Esophagus squamous epithelium (tissue), 5 donors: ENCODE measurements around the gene LAMTOR4. TPM values are rescaled to one million over a fixed set of nuclear protein-coding genes. Genes with fewer than 3 reads are reported as not detected.
"Not testable (repeated sequence)": the region's sequence is repeated elsewhere in the genome, so short reads cannot be mapped to it uniquely, and the experiment has no call there.

ENCODE experiments used
- DNase-seq: peaks from one replicate; lab custom pipeline; 2025; lab: John Stamatoyannopoulos, UW
- H3K27ac ChIP-seq, 4 donors: fragments of 200-600 bp; sonication (generic); one replicate each; pipeline ENCODE4 v1.5.1; 2016 to 2019; ENCODE audit warnings: mild to moderate bottlenecking in 1 of 4
- H3K27me3 ChIP-seq, 4 donors: fragments of 200-600 bp; sonication (generic); 1 replicate in 3 of 4; 2 replicates in 1 of 4; pipeline versions ENCODE4 v1.5.1 to v1.6.0; 2017 to 2021; ENCODE audit warnings: antibody characterized with exemption in 1 of 4
- H3K36me3 ChIP-seq, 3 donors: fragments of 200-600 bp; sonication (generic); one replicate each; pipeline ENCODE4 v1.5.1; 2016 to 2019
- H3K4me1 ChIP-seq, 3 donors: fragments of 200-600 bp; sonication (generic); one replicate each; pipeline ENCODE4 v1.5.1; 2017 to 2019
- H3K4me3 ChIP-seq, 4 donors: fragments of 200-600 bp; sonication (generic); 1 replicate in 3 of 4; 2 replicates in 1 of 4; pipeline ENCODE4 v1.5.1; 2016 to 2019; ENCODE audit warnings: mild to moderate bottlenecking in 2 of 4, moderate library complexity in 1 of 4
- H3K9me3 ChIP-seq, 3 donors: fragments of 200-600 bp; sonication (generic); one replicate each; pipeline ENCODE4 v1.5.1; 2016 to 2019
- CTCF ChIP-seq, 6 experiments: fragments of 450-650 bp in 4 of 6; fragments of 200-600 bp in 2 of 6; sonication (generic) in 2 of 6; IDR thresholded peaks; one replicate each; pipeline ENCODE4 v1.5.1; 2016 to 2019; ENCODE audit warnings: antibody characterized with exemption in 6 of 6, mild to moderate bottlenecking in 4 of 6, moderate library complexity in 4 of 6
- POLR2A ChIP-seq, 4 donors: fragments of 450-650 bp; IDR thresholded peaks; one replicate each; pipeline ENCODE4 v1.6.1; 2017; ENCODE audit warnings: antibody characterized with exemption in 4 of 4, mild to moderate bottlenecking in 4 of 4, moderate library complexity in 3 of 4
- WGBS, 2 donors: methylation state at CpG; one replicate each; pipeline ENCODE4 v1.1.5; 2018; 5-methylcytosine and 5-hydroxymethylcytosine counted together
- intact Hi-C: fragments of 100-400 bp; cut with DNase I; formaldehyde crosslinking; loops from one replicate; pipeline ENCODE4 v1.15.0; 2022
- total RNA-seq, 4 donors: library from RNA; depleted of rRNA; stranded (reverse); fragments of >200 nt; gene quantifications; one replicate each; pipeline ENCODE4 v1.1.0, GENCODE V29; 2016
- donor health status: DM: yes; HTN: yes; CAD: no.

LAMTOR4 gene
- total RNA-seq, 4 donors from 2014 or later, result 71.8 to 138 (median 86.7) TPM

- DNase-seq, result no peak
- TF ChIP-seq CTCF (IDR thresholded peaks at IDR 0.05), result peak; percentile 49 to 94 (median 88)
- TF ChIP-seq POLR2A (IDR thresholded peaks at IDR 0.05), result no peak
- 31 to 43% methylated on average over 2 to 3 of the region's 3 CpGs for WGBS, 2 donors
- Histone ChIP-seq H3K9me3 (no peaks in the 10 kb centered on the region), H3K27ac (peak overlapping the region in 2 of 4 donors; percentile 51 to 62), H3K36me3 (no peaks in the 10 kb centered on the region), H3K4me1 (peaks cover 10 to 49% (median 23%) of the 10 kb centered on the region in 3 donors), H3K4me3 (no peak overlapping the region), H3K27me3 (no peaks in the 10 kb centered on the region)
- intact Hi-C loops, result loop anchor here (2.0 kb wide), 1 partner anchor 84 kb away; no protein-coding TSS in a partner anchor
Observed at GRCh38 chr7:100132697-100133151, 16.0 kb upstream of the LAMTOR4 start.

GRCh38 chr7:100137851-100138760 is 10.6 kb upstream of the LAMTOR4 start:
- peaks cover 0 to 8% (median 0%) of the 10 kb centered on the region in 4 donors for H3K27me3 ChIP-seq
- H3K4me3 ChIP-seq, result no peak overlapping the region
- WGBS, 2 donors, result 60 to 69% methylated on average over 11 to 13 of the region's 13 CpGs
- DNase-seq, result no peak
- no peak overlapping the region for H3K27ac ChIP-seq
- H3K9me3 ChIP-seq, result no peaks in the 10 kb centered on the region
- no peaks in the 10 kb centered on the region for H3K36me3 ChIP-seq
- intact Hi-C loops, result no loop called here
- TF ChIP-seq CTCF (IDR thresholded peaks at IDR 0.05), result no peak
- TF ChIP-seq POLR2A (IDR thresholded peaks at IDR 0.05), result no peak
- H3K4me1 ChIP-seq, result no peaks in the 10 kb centered on the region

GRCh38 chr7:100141555-100141949 is 7.2 kb upstream of the LAMTOR4 start:
- Histone ChIP-seq H3K36me3 (no peaks in the 10 kb centered on the region), H3K27ac (no peak overlapping the region), H3K4me3 (no peak overlapping the region), H3K9me3 (no peaks in the 10 kb centered on the region), H3K4me1 (no peaks in the 10 kb centered on the region), H3K27me3 (peaks cover 0 to 8% (median 0%) of the 10 kb centered on the region in 4 donors)
- DNase-seq, result no peak
- intact Hi-C loops, result no loop called here
- TF ChIP-seq CTCF (IDR thresholded peaks at IDR 0.05), result no peak
- no peak for TF ChIP-seq POLR2A (IDR thresholded peaks at IDR 0.05)
- WGBS, 2 donors, result 40 to 51% methylated on average over 3 of the region's 3 CpGs

GRCh38 chr7:100142461-100142860 is 6.3 kb upstream of the LAMTOR4 start:
- no peak for TF ChIP-seq CTCF (IDR thresholded peaks at IDR 0.05)
- TF ChIP-seq POLR2A (IDR thresholded peaks at IDR 0.05), result no peak
- H3K36me3 ChIP-seq, result no peaks in the 10 kb centered on the region
- H3K9me3 ChIP-seq, result no peaks in the 10 kb centered on the region
- H3K27ac ChIP-seq, result no peak overlapping the region
- no peaks in the 10 kb centered on the region for H3K4me1 ChIP-seq
- H3K4me3 ChIP-seq, result no peak overlapping the region
- WGBS, 2 donors, result 85 to 92% methylated on average over 3 of the region's 3 CpGs
- peaks cover 0 to 8% (median 0%) of the 10 kb centered on the region in 4 donors for H3K27me3 ChIP-seq
- intact Hi-C loops, result no loop called here
- no peak for DNase-seq

GRCh38 chr7:100146350-100146749 is 2.4 kb upstream of the LAMTOR4 start:
- 47 to 75% methylated on average over 4 of the region's 4 CpGs for WGBS, 2 donors
- DNase-seq, H3K27me3 ChIP-seq, H3K27ac ChIP-seq, intact Hi-C loops, H3K4me3 ChIP-seq, H3K36me3 ChIP-seq, H3K9me3 ChIP-seq: not testable (repeated sequence)
- peaks cover 6 to 29% (median 20%) of the 10 kb centered on the region in 3 donors for H3K4me1 ChIP-seq
